NB4 (cell line): ENCODE measurements around the gene GABRA6.

Experiments used
- DNase-seq: peaks from one replicate; pipeline ENCODE4 v3.0.0; 2010; ENCODE audit warnings: low read depth
- H3K4me3 ChIP-seq: one replicate; pipeline ENCODE4 v1.5.1; 2011; ENCODE audit warnings: mild to moderate bottlenecking, low read depth, low read length, moderate library complexity
- MYC ChIP-seq: IDR thresholded peaks from 2 replicates; pipeline ENCODE4 v1.6.1; 2011; ENCODE audit warnings: low read depth, low read length
- POLR2A ChIP-seq: IDR thresholded peaks from 2 replicates; pipeline ENCODE4 v1.6.1; 2011; ENCODE audit warnings: mild to moderate bottlenecking; ENCODE audit not compliant: insufficient read length; ENCODE audit errors: extremely low read depth
- TF ChIP-seq, protein P1 (sequence below): IDR thresholded peaks from one replicate; pipeline ENCODE4 v1.5.1; 2012; ENCODE audit warnings: low read depth, low read length
- TF ChIP-seq, protein P2 (sequence below): IDR thresholded peaks from 2 replicates; pipeline ENCODE4 v1.6.1; 2011; ENCODE audit warnings: low read depth, low read length

Gene GABRA6

DNA sequence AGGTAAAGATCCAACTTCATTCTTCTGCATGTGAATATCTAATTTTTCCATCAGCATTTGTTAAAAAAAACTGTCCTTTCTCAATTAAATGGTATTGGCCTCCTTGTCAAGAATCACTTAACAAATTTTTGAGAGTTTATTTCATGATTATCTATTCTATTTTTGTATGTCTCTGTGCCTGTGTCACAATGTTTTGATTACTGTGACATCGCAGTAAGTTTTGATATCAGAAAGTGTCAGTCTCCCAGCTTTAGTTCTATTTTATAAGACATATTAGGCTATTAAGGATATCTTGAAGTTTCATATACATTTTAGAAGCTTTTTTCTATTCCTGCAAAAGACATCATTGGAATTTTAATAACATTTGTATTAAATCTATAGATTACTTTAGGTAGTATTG lies 33.6 kb downstream of the GABRA6 start:
- no peak overlapping the region for H3K4me3 ChIP-seq
- TF ChIP-seq, protein P1, sequence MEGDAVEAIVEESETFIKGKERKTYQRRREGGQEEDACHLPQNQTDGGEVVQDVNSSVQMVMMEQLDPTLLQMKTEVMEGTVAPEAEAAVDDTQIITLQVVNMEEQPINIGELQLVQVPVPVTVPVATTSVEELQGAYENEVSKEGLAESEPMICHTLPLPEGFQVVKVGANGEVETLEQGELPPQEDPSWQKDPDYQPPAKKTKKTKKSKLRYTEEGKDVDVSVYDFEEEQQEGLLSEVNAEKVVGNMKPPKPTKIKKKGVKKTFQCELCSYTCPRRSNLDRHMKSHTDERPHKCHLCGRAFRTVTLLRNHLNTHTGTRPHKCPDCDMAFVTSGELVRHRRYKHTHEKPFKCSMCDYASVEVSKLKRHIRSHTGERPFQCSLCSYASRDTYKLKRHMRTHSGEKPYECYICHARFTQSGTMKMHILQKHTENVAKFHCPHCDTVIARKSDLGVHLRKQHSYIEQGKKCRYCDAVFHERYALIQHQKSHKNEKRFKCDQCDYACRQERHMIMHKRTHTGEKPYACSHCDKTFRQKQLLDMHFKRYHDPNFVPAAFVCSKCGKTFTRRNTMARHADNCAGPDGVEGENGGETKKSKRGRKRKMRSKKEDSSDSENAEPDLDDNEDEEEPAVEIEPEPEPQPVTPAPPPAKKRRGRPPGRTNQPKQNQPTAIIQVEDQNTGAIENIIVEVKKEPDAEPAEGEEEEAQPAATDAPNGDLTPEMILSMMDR, result no peak
- DNase-seq, result no peak

DNA sequence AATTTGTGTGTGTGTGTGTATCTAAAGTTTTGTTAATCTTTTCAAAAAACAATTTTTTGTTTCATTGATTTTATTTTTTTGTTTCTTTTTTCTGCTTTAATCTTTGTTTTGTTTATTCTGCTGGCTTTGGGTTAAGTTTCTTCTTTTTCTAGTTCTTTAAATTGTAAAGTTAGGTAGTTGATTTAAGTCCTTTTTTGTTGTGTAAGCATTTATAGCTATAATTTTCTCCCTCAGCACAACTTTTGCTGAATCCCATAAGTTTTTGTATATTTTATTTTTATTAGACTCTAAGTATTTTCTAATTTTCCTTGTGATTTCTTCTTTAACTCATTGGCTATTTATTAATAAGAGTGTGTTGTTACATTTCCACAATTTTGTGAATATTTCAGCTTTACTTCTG lies 34.9 kb downstream of the GABRA6 start:
- DNase-seq, result no peak
- TF ChIP-seq, protein P2, sequence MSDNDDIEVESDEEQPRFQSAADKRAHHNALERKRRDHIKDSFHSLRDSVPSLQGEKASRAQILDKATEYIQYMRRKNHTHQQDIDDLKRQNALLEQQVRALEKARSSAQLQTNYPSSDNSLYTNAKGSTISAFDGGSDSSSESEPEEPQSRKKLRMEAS, result no peak
- TF ChIP-seq, protein P1, result no peak
- TF ChIP-seq POLR2A, result no peak
- no peak overlapping the region for H3K4me3 ChIP-seq

DNA sequence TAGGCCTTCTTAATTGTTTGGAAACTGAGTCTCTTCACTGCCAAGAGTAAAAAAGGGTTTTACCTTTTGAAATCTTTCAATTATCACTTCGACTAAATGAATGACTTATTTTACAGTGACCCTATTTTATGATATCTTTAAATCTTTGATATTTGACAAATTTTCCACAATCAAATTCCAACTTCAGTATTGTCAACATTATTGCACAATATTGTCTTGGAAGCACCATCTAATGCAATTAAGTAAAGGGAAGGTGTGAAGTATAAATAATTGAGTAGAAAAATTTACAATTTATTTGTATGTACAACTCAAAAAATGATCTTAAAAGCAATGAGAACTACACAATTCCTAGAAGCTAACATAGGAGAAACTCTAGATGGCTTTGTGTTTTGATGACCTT lies 49.2 kb downstream of the GABRA6 start:
- no peak overlapping the region for H3K4me3 ChIP-seq
- TF ChIP-seq, protein P1, result no peak
- TF ChIP-seq, protein P2, result no peak
- TF ChIP-seq POLR2A, result no peak
- no peak for TF ChIP-seq MYC
- DNase-seq, result no peak

DNA sequence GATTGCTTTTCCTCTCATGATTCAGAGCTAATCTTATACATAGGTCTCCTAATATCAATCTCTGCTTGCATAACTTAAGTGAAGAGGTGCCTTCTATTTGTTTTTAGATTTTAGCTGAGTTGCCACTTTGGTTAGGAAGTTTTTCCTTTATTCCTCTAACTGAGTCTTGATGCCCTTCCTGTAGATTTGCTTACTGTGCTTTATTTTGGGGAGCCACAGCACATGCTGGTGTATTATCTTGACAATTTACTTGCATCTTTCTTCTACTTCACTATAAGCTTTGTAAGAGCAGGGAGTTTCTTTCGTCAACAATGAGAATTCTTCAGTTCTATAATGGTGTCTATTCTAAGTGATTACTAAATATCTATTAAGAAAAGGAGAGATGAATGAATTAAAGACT lies 54.9 kb downstream of the GABRA6 start:
- no peak overlapping the region for H3K4me3 ChIP-seq
- TF ChIP-seq, protein P2, result no peak
- TF ChIP-seq POLR2A (no peak), MYC (no peak)
- TF ChIP-seq, protein P1, result no peak
- DNase-seq, result no peak

DNA sequence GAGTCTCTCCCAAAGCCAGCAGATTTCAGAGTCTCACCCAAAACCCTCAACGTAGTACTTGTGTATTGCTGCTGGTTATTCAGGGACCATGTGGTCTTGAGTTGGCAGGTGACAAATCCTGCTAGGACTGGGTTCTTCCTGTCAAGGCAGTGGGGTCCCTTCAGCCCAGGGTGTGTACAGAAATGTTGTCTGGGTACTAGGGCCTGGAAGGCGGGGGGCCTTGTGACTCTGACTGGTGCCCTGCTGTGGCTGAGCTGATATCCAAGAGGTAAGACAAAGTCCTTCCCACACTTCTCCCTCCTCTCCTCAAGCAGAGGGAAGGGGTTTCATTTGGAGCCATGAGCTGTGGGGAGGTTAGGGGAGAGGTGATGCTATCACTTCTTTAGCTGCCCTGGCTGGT lies 58.8 kb downstream of the GABRA6 start:
- TF ChIP-seq POLR2A (no peak), MYC (no peak)
- TF ChIP-seq, protein P1, result no peak
- TF ChIP-seq, protein P2, result no peak
- no peak overlapping the region for H3K4me3 ChIP-seq
- no peak for DNase-seq

DNA sequence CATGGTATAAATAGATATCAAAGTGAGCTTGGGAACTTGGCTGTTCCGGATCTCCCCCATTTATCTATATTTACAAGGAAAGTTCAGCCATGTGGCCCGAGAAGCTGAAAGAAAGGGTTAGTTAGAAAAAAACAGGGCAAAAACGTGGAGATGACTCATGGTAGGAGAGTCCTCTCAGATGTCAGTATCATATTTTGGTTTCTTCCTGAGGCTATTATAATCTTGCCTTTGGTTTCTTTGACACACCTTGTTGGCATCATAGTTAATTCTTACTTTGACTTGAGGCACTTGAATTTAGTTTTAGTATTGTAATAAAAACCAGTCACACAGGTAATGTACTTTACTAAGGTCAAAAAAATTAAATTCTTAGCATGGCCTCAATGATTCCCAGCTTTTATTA lies 59.9 kb downstream of the GABRA6 start:
- no peak for DNase-seq
- H3K4me3 ChIP-seq, result no peak overlapping the region
- TF ChIP-seq, protein P1, result no peak
- no peak for TF ChIP-seq MYC
- TF ChIP-seq, protein P2, result no peak
